Common myeloid progenitor, CD34-positive (primary cell): ENCODE data around the gene CDH23.

Experiments
- CTCF ChIA-PET: fragments of 350-600 bp; sonication (Branson Sonifier 250); formaldehyde crosslinking; loops from one replicate; lab custom pipeline; 2021; ENCODE audit warnings: antibody characterized with exemption; lab: Charles Lee
- POLR2A ChIA-PET: fragments of 350-600 bp; sonication (Branson Sonifier 250); formaldehyde crosslinking; loops from one replicate; lab custom pipeline; 2021; ENCODE audit warnings: antibody characterized with exemption; lab: Charles Lee
- DNase-seq, 3 donors: peaks; one replicate each; pipeline versions ENCODE4 v3.0.0 to v3.0.0-alpha.2; 2013
- H3K27ac ChIP-seq, 2 experiments: 1 replicate in 1 of 2; 2 replicates in 1 of 2; pipeline ENCODE4 v1.7.0; 2013; ENCODE audit warnings: inconsistent platforms in 2 of 2, low read length in 2 of 2, mild to moderate bottlenecking in 2 of 2, low read depth in 1 of 2, moderate library complexity in 1 of 2; ENCODE audit not compliant: severe bottlenecking in 2 of 2, insufficient read depth in 1 of 2, poor library complexity in 1 of 2
- H3K27me3 ChIP-seq, 5 experiments: replicated peaks in 2 of 5; 1 replicate in 3 of 5; 2 replicates in 2 of 5; pipeline versions ENCODE4 v1.6.1 to v1.7.0; 2013; ENCODE audit warnings: low read length in 4 of 5, mild to moderate bottlenecking in 2 of 5, moderate library complexity in 2 of 5, inconsistent platforms in 1 of 5; ENCODE audit not compliant: insufficient read depth in 5 of 5, control insufficient read depth in 4 of 5
- H3K36me3 ChIP-seq, 4 experiments: 1 replicate in 2 of 4; 2 replicates in 2 of 4; pipeline versions ENCODE4 v1.6.1 to v1.7.0; 2013; ENCODE audit warnings: low read length in 3 of 4, control low read depth in 1 of 4, mild to moderate bottlenecking in 1 of 4; ENCODE audit not compliant: control insufficient read depth in 4 of 4, insufficient read depth in 4 of 4
- H3K4me1 ChIP-seq, 4 experiments: 1 replicate in 3 of 4; 2 replicates in 1 of 4; pipeline versions ENCODE4 v1.6.1 to v1.7.1; 2013; ENCODE audit warnings: low read length in 3 of 4, mild to moderate bottlenecking in 3 of 4, control low read depth in 1 of 4, inconsistent platforms in 1 of 4, moderate library complexity in 1 of 4; ENCODE audit not compliant: control insufficient read depth in 4 of 4, insufficient read depth in 4 of 4; ENCODE audit errors: control extremely low read depth in 1 of 4
- H3K4me3 ChIP-seq, 7 experiments: 1 replicate in 4 of 7; 2 replicates in 3 of 7; pipeline versions ENCODE4 v1.5.1 to v1.7.0; 2013; ENCODE audit warnings: mild to moderate bottlenecking in 7 of 7, low read length in 6 of 7, moderate library complexity in 6 of 7, inconsistent platforms in 2 of 7, low read depth in 2 of 7, control low read depth in 1 of 7; ENCODE audit not compliant: insufficient read depth in 4 of 7, control insufficient read depth in 1 of 7; ENCODE audit errors: extremely low read depth in 1 of 7
- H3K9me3 ChIP-seq, 5 experiments: 1 replicate in 4 of 5; 2 replicates in 1 of 5; pipeline versions ENCODE4 v1.6.1 to v1.7.1; 2013; ENCODE audit warnings: low read length in 4 of 5, mild to moderate bottlenecking in 2 of 5, inconsistent platforms in 1 of 5, low read depth in 1 of 5, moderate library complexity in 1 of 5; ENCODE audit not compliant: control insufficient read depth in 4 of 5, insufficient read depth in 2 of 5; ENCODE audit errors: control extremely low read depth in 1 of 5
- WGBS: methylation state at CpG from one replicate; pipeline ENCODE4 v1.1.5; 2013; ENCODE audit not compliant: insufficient coverage; 5-methylcytosine and 5-hydroxymethylcytosine counted together

CDH23 gene

GRCh38 chr10:71646592-71647292, 250.0 kb downstream of the CDH23 start:
- Histone ChIP-seq H3K27me3 (no peaks in the 10 kb centered on the region), H3K36me3 (no peaks in the 10 kb centered on the region), H3K4me3 (no peak overlapping the region), H3K27ac (no peak overlapping the region), H3K4me1 (peaks cover 0 to 3% (median 0%) of the 10 kb centered on the region in 4 experiments), H3K9me3 (no peaks in the 10 kb centered on the region)
- ChIA-PET POLR2A (no interaction called here), CTCF (interaction anchor here (1.0 to 1.9 kb wide), 2 partner anchors 13 to 24 kb away, joined by 5 read pairs; no protein-coding TSS in a partner anchor)
- 87% methylated on average over 10 of the region's 13 CpGs for WGBS
- no peak for DNase-seq

GRCh38 chr10:71647526-71648253, 251.0 kb downstream of the CDH23 start:
- ChIA-PET CTCF (interaction anchor here (0.7 to 1.9 kb wide), 4 partner anchors 12 to 76 kb away, joined by 3 to 5 read pairs (median 3); no protein-coding TSS in a partner anchor), POLR2A (no interaction called here)
- Histone ChIP-seq H3K36me3 (no peaks in the 10 kb centered on the region), H3K27ac (no peak overlapping the region), H3K4me1 (peaks cover 0 to 7% (median 0%) of the 10 kb centered on the region in 4 experiments), H3K9me3 (no peaks in the 10 kb centered on the region), H3K4me3 (no peak overlapping the region), H3K27me3 (no peaks in the 10 kb centered on the region)
- WGBS, result 82% methylated on average over 14 of the region's 14 CpGs
- DNase-seq, result no peak

- WGBS, result 80% methylated on average over 7 of the region's 10 CpGs
- Histone ChIP-seq H3K27me3 (no peaks in the 10 kb centered on the region), H3K4me1 (peaks cover 0 to 7% (median 0%) of the 10 kb centered on the region in 4 experiments), H3K4me3 (no peak overlapping the region), H3K36me3 (no peaks in the 10 kb centered on the region), H3K9me3 (no peaks in the 10 kb centered on the region), H3K27ac (no peak overlapping the region)
- POLR2A ChIA-PET, result no interaction called here
- CTCF ChIA-PET, result interaction anchor here (0.7 to 1.4 kb wide), 4 partner anchors 9 to 75 kb away, joined by 3 to 4 read pairs (median 3); no protein-coding TSS in a partner anchor
- DNase-seq, result no peak
Measured at GRCh38 chr10:71648254-71648932, 251.7 kb downstream of the CDH23 start.

- ChIA-PET CTCF (interaction anchor here (0.7 to 1.4 kb wide), 4 partner anchors 9 to 75 kb away, joined by 3 to 4 read pairs (median 3); no protein-coding TSS in a partner anchor), POLR2A (no interaction called here)
- Histone ChIP-seq H3K9me3 (no peaks in the 10 kb centered on the region), H3K27me3 (no peaks in the 10 kb centered on the region), H3K4me1 (peaks cover 0 to 7% (median 0%) of the 10 kb centered on the region in 4 experiments), H3K27ac (peak overlapping the region in 1 of 2 experiments; percentile 3), H3K36me3 (no peaks in the 10 kb centered on the region), H3K4me3 (no peak overlapping the region)
- no peak for DNase-seq
- 97% methylated on average over 5 of the region's 7 CpGs for WGBS
Measured at GRCh38 chr10:71648933-71649320, 252.2 kb downstream of the CDH23 start.

- H3K27ac ChIP-seq, result peak overlapping the region in 1 of 2 experiments; percentile 3
- ChIA-PET POLR2A (no interaction called here), CTCF (interaction anchor here (1.3 kb wide), 1 partner anchor 10 kb away, joined by 4 read pairs; no protein-coding TSS in a partner anchor)
- no peaks in the 10 kb centered on the region for H3K9me3 ChIP-seq
- DNase-seq, result no peak
- 95% methylated on average over 3 of the region's 4 CpGs for WGBS
- peaks cover 0 to 7% (median 0%) of the 10 kb centered on the region in 4 experiments for H3K4me1 ChIP-seq
- no peaks in the 10 kb centered on the region for H3K36me3 ChIP-seq
- no peak overlapping the region for H3K4me3 ChIP-seq
- H3K27me3 ChIP-seq, result no peaks in the 10 kb centered on the region
Measured at GRCh38 chr10:71649631-71650030, 252.9 kb downstream of the CDH23 start.

GRCh38 chr10:71650397-71650796, 253.7 kb downstream of the CDH23 start:
- Histone ChIP-seq H3K27ac (no peak overlapping the region), H3K9me3 (no peaks in the 10 kb centered on the region), H3K4me1 (peaks cover 0 to 4% (median 0%) of the 10 kb centered on the region in 4 experiments), H3K27me3 (no peaks in the 10 kb centered on the region), H3K4me3 (no peak overlapping the region), H3K36me3 (no peaks in the 10 kb centered on the region)
- ChIA-PET CTCF (interaction anchor here (0.8 kb wide), 1 partner anchor 335 kb away, joined by 4 read pairs; no protein-coding TSS in a partner anchor), POLR2A (no interaction called here)
- WGBS, result 98% methylated on average over 7 of the region's 7 CpGs
- DNase-seq, result no peak
